GM23338 (cell line): ENCODE results near the gene IMPG1. TPM values are rescaled to one million over a fixed set of nuclear protein-coding genes. Genes with fewer than 3 reads are reported as not detected.

Experiments
- polyA plus RNA-seq: library from polyadenylated mRNA; unstranded; fragments of >200 nt; fragmentation: Nextera tagmentation; extraction: Ambion mirVana; gene quantifications from 2 replicates; pipeline ENCODE4 v1.2.1, GENCODE V29; 2016
- small RNA-seq: library from RNA; depleted of rRNA; stranded (forward); fragments of <200 nt; gene quantifications from one replicate; pipeline ENCODE3, GENCODE V24; 2014; ENCODE audit warnings: low replicate concordance
- total RNA-seq: library from RNA; depleted of rRNA; stranded (reverse); fragments of >200 nt; shearing (Covaris generic); gene quantifications from 2 replicates; pipeline ENCODE4 v1.2.3, GENCODE V29; 2014

Gene IMPG1
- total and polyA plus RNA-seq, 2 experiments from 2014 or later = not detected

Small RNA genes within 50 kb of the gene (small RNA-seq; reads per million reads assigned to genes)
- gene RF00019 (not detected), gene RNU6-248P (not detected)
